Psoas muscle (tissue), 8 donors: ENCODE measurements around the gene NFS1. TPM values are rescaled to one million over a fixed set of nuclear protein-coding genes. Genes with fewer than 3 reads are reported as not detected.

Experiments used
- ATAC-seq, 4 donors: fragments of 200-7000 bp; cut with Tn5 transposase; one replicate each; pipeline ENCODE4 v1.9.1; 2020; ENCODE audit warnings: moderate library complexity in 3 of 4, mild to moderate bottlenecking in 2 of 4
- DNase-seq, 2 donors: peaks; one replicate each; pipeline ENCODE4 v3.0.0-alpha.2; 2020
- H3K27ac ChIP-seq: fragments of 200-600 bp; one replicate; pipeline ENCODE4 v1.8.0; 2022
- H3K27me3 ChIP-seq, 3 donors: fragments of 200-600 bp in 1 of 3; one replicate each; pipeline versions ENCODE4 v1.6.1 to v1.8.0; 2013 to 2022; ENCODE audit warnings: low read length in 2 of 3, mild to moderate bottlenecking in 2 of 3, moderate library complexity in 1 of 3; ENCODE audit not compliant: insufficient read depth in 3 of 3
- H3K36me3 ChIP-seq, 2 donors: fragments of 200-600 bp in 1 of 2; one replicate each; pipeline versions ENCODE4 v1.6.1 to v1.8.0; 2013 to 2022; ENCODE audit warnings: low read depth in 1 of 2, mild to moderate bottlenecking in 1 of 2, moderate library complexity in 1 of 2; ENCODE audit not compliant: insufficient read depth in 1 of 2
- H3K4me1 ChIP-seq: fragments of 200-600 bp; one replicate; pipeline ENCODE4 v1.8.0; 2022
- H3K4me3 ChIP-seq: fragments of 200-600 bp; one replicate; pipeline ENCODE4 v1.8.0; 2022; ENCODE audit warnings: mild to moderate bottlenecking
- H3K9me3 ChIP-seq: fragments of 200-600 bp; one replicate; pipeline ENCODE4 v1.8.0; 2022
- WGBS, 3 donors: extraction: QIAGEN DNeasy Blood & Tissue Kit; methylation state at CpG; one replicate each; pipeline versions ENCODE4 v1.1.6 to v1.1.7; 2013; 5-methylcytosine and 5-hydroxymethylcytosine counted together
- intact Hi-C, 2 donors: fragments of 100-400 bp; cut with DNase I; formaldehyde crosslinking; loops; one replicate each; pipeline versions ENCODE4 v1.11.0 to v1.14.2; 2022
- polyA plus RNA-seq, 3 donors: library from polyadenylated mRNA; stranded (reverse); fragments of 200-250 nt; gene quantifications; one replicate each; pipeline ENCODE4 v1.2.3, GENCODE V29; 2013
- total RNA-seq, 4 donors: library from RNA; stranded (reverse); fragmentation: NEBNext Ultra II Directional in 2 of 4; extraction: Animal tissue kit (Norgen Biotek cat#: 25700) in 2 of 4; gene quantifications; one replicate each; pipeline versions ENCODE4 v1.2.1 to v1.2.4, GENCODE V29; 2021 to 2023
- TF ChIP-seq, protein P1 (sequence below): fragments of 200-600 bp; IDR thresholded peaks from one replicate; pipeline ENCODE4 v1.8.0; 2022; ENCODE audit warnings: antibody characterized with exemption
- donor health status: healthy with polysubstance abuse.
- donor health status: DM: no; HTN: no; CAD: no; lungs with moderate emphysema.
- donor health status: Bipolar disorder and iron deficiency.
- donor health status: healthy.
- donor health status: DM: yes; HTN: yes; CAD: no.
- donor health status: DM: no; HTN: no; CAD: no.
- donor health status: DM: no; HTN: no; CAD: no.
- donor health status: DM: yes; HTN: yes; CAD: no.

NFS1 gene
- total and polyA plus RNA-seq, 7 donors = 19.8 to 45.0 (median 35.2) TPM

DNA sequence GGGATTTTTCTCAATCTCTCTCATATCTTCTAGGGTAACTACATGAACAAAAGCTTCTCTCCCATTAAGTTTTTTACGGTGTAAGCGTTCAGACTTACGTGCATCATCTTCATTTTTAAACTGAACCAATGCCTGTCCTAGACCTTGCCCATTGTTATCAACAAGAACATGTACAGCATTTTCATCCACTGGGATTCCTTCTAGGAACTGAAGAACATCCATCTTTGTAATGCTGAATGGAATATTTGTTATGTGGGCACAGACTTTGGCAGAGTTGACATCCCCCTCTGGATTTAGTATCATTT, 45.8 kb downstream of the NFS1 start:
- H3K36me3 ChIP-seq = peaks cover 4 to 38% of the 10 kb centered on the region in 2 donors
- DNase-seq (no peak), ATAC-seq (no peak)
- TF ChIP-seq, protein P1, sequence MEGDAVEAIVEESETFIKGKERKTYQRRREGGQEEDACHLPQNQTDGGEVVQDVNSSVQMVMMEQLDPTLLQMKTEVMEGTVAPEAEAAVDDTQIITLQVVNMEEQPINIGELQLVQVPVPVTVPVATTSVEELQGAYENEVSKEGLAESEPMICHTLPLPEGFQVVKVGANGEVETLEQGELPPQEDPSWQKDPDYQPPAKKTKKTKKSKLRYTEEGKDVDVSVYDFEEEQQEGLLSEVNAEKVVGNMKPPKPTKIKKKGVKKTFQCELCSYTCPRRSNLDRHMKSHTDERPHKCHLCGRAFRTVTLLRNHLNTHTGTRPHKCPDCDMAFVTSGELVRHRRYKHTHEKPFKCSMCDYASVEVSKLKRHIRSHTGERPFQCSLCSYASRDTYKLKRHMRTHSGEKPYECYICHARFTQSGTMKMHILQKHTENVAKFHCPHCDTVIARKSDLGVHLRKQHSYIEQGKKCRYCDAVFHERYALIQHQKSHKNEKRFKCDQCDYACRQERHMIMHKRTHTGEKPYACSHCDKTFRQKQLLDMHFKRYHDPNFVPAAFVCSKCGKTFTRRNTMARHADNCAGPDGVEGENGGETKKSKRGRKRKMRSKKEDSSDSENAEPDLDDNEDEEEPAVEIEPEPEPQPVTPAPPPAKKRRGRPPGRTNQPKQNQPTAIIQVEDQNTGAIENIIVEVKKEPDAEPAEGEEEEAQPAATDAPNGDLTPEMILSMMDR = no peak
- H3K9me3 ChIP-seq = no peaks in the 10 kb centered on the region
- intact Hi-C loops = loop anchor here in 1 of 2 donors (10.0 kb wide), 1 partner anchor 61 kb away; no protein-coding TSS in a partner anchor
- peaks cover 64% of the 10 kb centered on the region for H3K4me1 ChIP-seq
- H3K4me3 ChIP-seq = no peak overlapping the region
- H3K27ac ChIP-seq = no peak overlapping the region
- WGBS, 3 donors = 98 to 99% (median 98%) methylated on average over 3 of the region's 3 CpGs
- no peaks in the 10 kb centered on the region for H3K27me3 ChIP-seq

DNA sequence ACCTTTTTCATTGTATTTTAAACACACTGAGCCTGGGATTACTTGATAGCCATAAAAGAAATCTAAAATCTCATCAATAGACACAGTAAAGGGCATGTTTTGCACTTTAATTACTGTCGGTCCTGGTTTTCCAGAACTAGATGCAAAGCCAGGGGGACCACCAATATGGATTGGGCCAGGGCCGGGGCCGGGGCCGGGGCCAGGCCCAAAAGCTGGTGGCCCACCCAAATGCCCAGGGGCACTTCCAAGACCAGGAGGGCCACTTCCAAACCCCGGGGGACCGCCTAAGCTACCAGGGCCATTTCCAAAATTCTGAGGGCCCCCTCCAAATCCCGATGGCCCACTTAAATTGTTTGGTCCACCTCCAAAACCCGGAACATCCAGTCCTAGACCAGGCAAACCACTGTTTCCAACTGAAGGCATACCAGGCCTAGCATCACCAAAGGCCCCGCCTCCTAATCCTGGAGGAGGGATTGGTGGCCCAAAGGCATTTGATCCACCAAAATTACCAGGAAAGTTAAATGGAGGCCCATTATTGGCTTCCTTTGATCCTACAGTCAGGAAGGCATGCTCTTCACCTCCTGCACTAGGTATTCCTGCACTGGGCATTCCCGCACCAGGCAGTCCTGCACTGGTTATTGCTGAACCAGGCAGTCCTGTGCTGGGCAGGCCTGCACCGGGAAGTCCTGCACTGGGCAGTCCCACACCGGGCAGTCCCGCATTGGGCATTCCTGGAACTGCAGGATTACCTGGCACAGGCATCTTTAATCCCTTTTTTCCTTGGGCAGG, 46.3 kb downstream of the NFS1 start:
- peak in 1 of 4 donors; percentile 42 for ATAC-seq

DNA sequence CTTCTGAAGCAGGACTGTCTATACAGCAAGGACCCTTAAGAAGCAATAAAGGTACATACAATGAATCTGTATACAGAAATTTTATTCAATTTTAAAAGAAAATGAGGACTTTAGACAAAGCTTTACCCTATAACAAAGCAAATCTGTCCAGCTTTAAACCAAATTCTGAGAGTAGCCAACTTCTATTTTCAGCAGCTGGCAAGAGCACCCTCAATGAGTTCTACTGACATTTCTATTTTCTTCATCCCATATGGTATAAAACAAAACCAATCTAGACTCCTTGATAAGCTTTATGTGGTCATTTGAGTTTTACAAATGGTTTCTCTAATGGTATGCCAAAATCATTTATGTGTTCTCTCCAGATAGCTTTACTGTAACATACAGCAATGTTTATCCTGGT, 47.2 kb downstream of the NFS1 start:
- TF ChIP-seq, protein P1 = no peak
- H3K9me3 ChIP-seq = no peaks in the 10 kb centered on the region
- H3K27ac ChIP-seq = no peak overlapping the region
- H3K36me3 ChIP-seq = peaks cover 4 to 38% of the 10 kb centered on the region in 2 donors
- DNase-seq (no peak), ATAC-seq (peak in 1 of 4 donors; percentile 41)
- H3K27me3 ChIP-seq = no peaks in the 10 kb centered on the region
- no peak overlapping the region for H3K4me3 ChIP-seq
- intact Hi-C loops = loop anchor here in 1 of 2 donors (10.0 kb wide), 1 partner anchor 63 kb away; no protein-coding TSS in a partner anchor
- H3K4me1 ChIP-seq = peaks cover 51% of the 10 kb centered on the region

More for the DNA sequence above, 46.3 kb downstream of the NFS1 start:
- no peak for DNase-seq
- Histone ChIP-seq H3K36me3 (peaks cover 4 to 38% of the 10 kb centered on the region in 2 donors), H3K4me3 (no peak overlapping the region), H3K9me3 (no peaks in the 10 kb centered on the region), H3K27me3 (no peaks in the 10 kb centered on the region), H3K4me1 (peaks cover 60% of the 10 kb centered on the region), H3K27ac (no peak overlapping the region)
- intact Hi-C loops = loop anchor here in 1 of 2 donors (10.0 kb wide), 1 partner anchor 62 kb away; no protein-coding TSS in a partner anchor
- TF ChIP-seq, protein P1 = no peak
- WGBS, 3 donors = 94 to 97% (median 97%) methylated on average over 13 of the region's 13 CpGs

DNA sequence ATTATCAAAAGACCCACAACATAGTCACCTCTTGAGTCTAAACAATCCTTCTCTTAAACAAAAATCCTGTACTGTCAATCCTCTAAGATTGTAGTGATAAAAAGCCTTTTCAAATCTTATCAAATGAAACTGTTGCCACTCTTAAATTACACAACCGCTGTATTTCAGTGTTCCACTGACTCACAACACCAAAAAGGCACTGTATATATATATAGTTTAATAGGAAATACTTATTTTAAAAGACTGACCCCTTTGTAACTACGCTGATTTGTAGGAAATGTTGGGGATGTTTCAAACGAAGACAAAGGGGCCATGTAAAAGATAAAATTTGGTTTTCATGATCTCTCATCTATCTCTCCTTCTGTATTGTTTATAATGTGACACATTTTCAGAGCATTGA, 48.5 kb downstream of the NFS1 start:
- ATAC-seq (peak in 2 of 4 donors; percentile 46 to 53), DNase-seq (no peak)
- H3K27ac ChIP-seq = peak overlapping the region; percentile 8
- TF ChIP-seq, protein P1 = no peak
- no peak overlapping the region for H3K4me3 ChIP-seq
- H3K9me3 ChIP-seq = no peaks in the 10 kb centered on the region
- peaks cover 4 to 38% of the 10 kb centered on the region in 2 donors for H3K36me3 ChIP-seq
- intact Hi-C loops = loop anchor here in 1 of 2 donors (10.0 kb wide), 1 partner anchor 64 kb away; no protein-coding TSS in a partner anchor
- no peaks in the 10 kb centered on the region for H3K27me3 ChIP-seq
- WGBS, 3 donors = 80 to 84% (median 80%) methylated on average over 3 of the region's 3 CpGs
- H3K4me1 ChIP-seq = peaks cover 41% of the 10 kb centered on the region
